Immature natural killer cell (primary cell): Measurements from ENCODE around the gene APMAP. TPM values are rescaled to one million over a fixed set of nuclear protein-coding genes. Genes with fewer than 3 reads are reported as not detected.
"Not testable (repeated sequence)": the region's sequence is repeated elsewhere in the genome, so short reads cannot be mapped to it uniquely, and the experiment has no call there.

ENCODE experiments used
- DNase-seq, 3 donors: peaks; one replicate each; pipeline ENCODE4 v3.0.0; 2022; ENCODE audit warnings: mixed read lengths in 1 of 3
- H3K27ac Mint-ChIP-seq, 6 donors: one replicate each; pipeline ENCODE4 v1.8.0; 2020; ENCODE audit warnings: mixed read lengths in 6 of 6, mild to moderate bottlenecking in 5 of 6, inconsistent platforms in 4 of 6, moderate library complexity in 3 of 6
- H3K27me3 Mint-ChIP-seq, 3 donors: one replicate each; pipeline ENCODE4 v1.8.0; 2020 to 2021; ENCODE audit warnings: low read depth in 3 of 3, mild to moderate bottlenecking in 3 of 3, mixed read lengths in 3 of 3, moderate library complexity in 3 of 3, inconsistent platforms in 1 of 3
- H3K36me3 Mint-ChIP-seq, 3 donors: one replicate each; pipeline ENCODE4 v1.8.0; 2020; ENCODE audit warnings: mixed read lengths in 3 of 3, inconsistent platforms in 2 of 3, mild to moderate bottlenecking in 2 of 3
- H3K4me1 Mint-ChIP-seq, 2 donors: one replicate each; pipeline ENCODE4 v1.8.0; 2020; ENCODE audit warnings: inconsistent platforms in 2 of 2, mild to moderate bottlenecking in 2 of 2, mixed read lengths in 2 of 2, moderate library complexity in 1 of 2
- H3K4me3 Mint-ChIP-seq, 5 donors: one replicate each; pipeline ENCODE4 v1.8.0; 2020; ENCODE audit warnings: mild to moderate bottlenecking in 5 of 5, mixed read lengths in 5 of 5, inconsistent platforms in 3 of 5, moderate library complexity in 3 of 5
- H3K9me3 Mint-ChIP-seq, 6 donors: one replicate each; pipeline ENCODE4 v1.8.0; 2020; ENCODE audit warnings: mild to moderate bottlenecking in 6 of 6, mixed read lengths in 6 of 6, inconsistent platforms in 4 of 6, moderate library complexity in 3 of 6
- polyA plus RNA-seq, 3 donors: library from polyadenylated mRNA; unstranded; fragments of 300-500 nt; fragmentation: Illumina TruSeq; gene quantifications; one replicate each; pipeline ENCODE4 v1.2.3, GENCODE V29; 2021

Gene APMAP
- polyA plus RNA-seq, 3 donors from 2014 or later = 649 to 1,111 (median 667) TPM

DNA sequence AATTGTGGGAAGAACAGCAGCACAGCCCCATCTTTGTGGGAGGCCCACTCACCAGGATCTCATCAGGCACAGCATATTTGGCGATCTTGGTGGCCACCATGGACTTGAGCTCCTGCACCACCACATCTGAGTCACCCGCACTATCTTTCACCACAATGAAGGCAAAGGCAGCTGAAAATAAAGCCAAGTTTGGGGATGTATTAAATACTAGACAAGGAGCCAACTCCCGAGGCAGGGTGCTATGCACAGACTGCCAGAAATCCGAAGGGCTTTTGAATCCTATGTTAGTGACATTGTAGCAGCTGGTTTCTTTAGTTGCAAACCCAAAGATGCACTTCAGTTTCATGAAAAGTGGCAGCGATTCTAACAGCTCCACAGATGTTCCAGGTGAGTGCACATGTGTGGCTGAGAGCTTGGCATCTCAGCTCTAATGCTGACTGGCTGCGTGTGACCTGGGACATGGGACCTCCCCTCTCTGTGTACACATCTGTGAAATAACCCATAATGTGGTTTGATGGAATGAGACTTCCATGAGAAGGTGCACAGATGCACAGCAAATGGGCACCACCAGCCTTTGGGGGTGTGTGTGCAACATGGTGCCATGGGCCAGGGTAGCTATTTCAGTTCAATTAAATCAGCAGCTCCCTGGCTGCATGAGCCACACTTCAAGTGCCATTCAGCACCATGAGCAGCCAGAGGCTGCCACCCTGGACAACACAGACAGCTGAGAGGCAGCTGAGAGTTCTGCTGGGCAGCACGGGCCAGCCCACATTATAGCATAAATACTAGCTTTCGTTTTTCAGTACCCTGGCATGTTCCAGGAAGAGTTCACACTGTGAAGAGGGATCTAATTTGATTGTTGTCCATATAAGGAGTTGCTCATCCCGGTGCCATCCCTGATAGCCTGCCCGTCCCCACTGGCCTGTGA is 16.9 kb upstream of the APMAP start:
- H3K9me3 Mint-ChIP-seq = no peaks in the 10 kb centered on the region
- no peak for DNase-seq
- H3K36me3 Mint-ChIP-seq = peaks cover 20 to 71% (median 36%) of the 10 kb centered on the region in 3 donors
- peaks cover 2 to 7% of the 10 kb centered on the region in 2 donors for H3K4me1 Mint-ChIP-seq
- no peak overlapping the region for H3K4me3 Mint-ChIP-seq
- H3K27me3 Mint-ChIP-seq = no peaks in the 10 kb centered on the region
- H3K27ac Mint-ChIP-seq = peak overlapping the region in 4 of 6 donors; percentile 4 to 47 (median 18)

DNA sequence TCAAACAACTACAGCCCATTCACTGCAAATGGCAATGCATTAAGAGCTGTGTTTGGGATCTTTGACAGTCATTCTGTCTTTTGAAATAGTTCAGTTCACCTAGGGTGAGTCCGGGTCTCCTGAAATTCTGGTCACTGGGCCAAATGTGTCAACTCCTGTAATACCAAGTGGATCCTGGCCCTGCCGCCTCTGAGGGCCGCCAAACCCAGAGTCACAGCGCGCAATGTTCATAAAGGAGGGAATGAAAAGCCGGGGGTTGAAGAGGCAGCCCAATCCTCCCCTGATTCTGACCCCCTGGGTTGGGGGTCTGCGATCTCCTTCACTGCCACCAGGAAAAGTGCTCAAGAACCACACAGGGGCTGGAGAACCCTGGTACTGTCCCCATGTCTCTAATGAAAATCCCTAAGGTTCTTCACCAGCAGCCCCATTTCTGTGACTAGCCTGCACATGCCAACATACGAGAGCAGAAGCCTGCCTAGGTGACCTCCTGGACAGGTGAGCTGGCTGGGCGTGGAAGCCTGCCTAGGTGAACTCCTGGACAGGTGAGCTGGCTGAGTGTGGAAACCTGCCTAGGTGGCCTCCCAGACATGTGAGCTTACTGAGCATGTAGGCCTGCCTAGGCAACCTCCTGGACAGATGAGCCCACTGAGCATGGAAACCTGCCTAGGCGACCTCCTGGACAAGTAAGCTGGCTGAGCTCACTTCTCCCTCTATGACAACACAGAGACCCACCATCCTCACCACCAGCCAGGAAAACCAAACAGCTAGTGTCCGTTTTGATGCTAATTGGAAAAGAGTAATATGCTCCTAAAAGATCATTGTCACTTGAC is 16.1 kb upstream of the APMAP start:
- peaks cover 0 to under 1% (median 0%) of the 10 kb centered on the region in 3 donors for H3K27me3 Mint-ChIP-seq
- H3K36me3 Mint-ChIP-seq = peaks cover 17 to 76% (median 33%) of the 10 kb centered on the region in 3 donors
- peak overlapping the region in 1 of 6 donors; percentile 29 for H3K27ac Mint-ChIP-seq
- no peak overlapping the region for H3K4me3 Mint-ChIP-seq
- no peaks in the 10 kb centered on the region for H3K4me1 Mint-ChIP-seq
- no peaks in the 10 kb centered on the region for H3K9me3 Mint-ChIP-seq
- no peak for DNase-seq

DNA sequence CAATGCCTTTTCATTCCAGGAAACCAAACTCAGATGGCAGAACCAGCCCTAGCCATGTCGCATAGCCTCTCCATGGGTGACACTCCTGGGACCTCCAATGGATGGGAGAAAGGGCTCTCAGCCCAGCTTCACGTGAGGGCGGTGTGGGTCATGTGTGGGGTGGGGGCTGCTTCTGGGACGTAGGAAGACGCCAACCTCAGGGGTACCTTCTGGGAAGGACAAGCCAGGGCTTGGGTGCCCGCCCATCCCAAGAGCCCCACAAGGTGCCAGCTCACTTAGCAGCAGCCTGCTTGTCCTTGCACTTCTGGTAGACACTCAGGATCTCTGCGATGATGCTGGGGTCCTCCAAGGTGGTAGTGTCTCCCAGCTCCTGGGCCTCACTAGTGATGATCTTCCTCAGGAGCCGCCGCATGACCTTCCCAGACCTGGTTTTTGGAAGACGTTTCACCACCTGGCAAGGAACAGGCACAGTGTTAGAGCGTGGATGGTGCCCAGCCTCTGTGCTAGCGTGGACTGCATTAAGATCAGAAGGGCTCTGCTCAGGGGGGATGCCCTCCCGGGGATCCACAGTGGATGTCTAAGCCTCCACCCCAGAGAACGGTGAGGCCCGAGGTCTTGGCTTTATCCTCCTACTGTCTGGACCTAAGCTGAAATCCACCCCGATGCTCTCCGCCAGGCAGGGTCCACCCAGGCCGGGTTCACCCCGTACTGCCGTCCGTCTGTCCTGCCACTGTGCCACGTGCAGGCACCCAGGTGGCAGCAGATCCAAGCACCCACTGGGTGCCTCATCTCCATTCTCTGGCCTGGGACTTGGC is 15.1 kb upstream of the APMAP start:
- H3K27me3 Mint-ChIP-seq = peaks cover 0 to 2% (median 0%) of the 10 kb centered on the region in 3 donors
- DNase-seq = no peak
- no peak overlapping the region for H3K27ac Mint-ChIP-seq
- H3K4me1 Mint-ChIP-seq = no peaks in the 10 kb centered on the region
- H3K9me3 Mint-ChIP-seq = no peaks in the 10 kb centered on the region
- no peak overlapping the region for H3K4me3 Mint-ChIP-seq
- H3K36me3 Mint-ChIP-seq = peaks cover 22 to 76% (median 32%) of the 10 kb centered on the region in 3 donors

DNA sequence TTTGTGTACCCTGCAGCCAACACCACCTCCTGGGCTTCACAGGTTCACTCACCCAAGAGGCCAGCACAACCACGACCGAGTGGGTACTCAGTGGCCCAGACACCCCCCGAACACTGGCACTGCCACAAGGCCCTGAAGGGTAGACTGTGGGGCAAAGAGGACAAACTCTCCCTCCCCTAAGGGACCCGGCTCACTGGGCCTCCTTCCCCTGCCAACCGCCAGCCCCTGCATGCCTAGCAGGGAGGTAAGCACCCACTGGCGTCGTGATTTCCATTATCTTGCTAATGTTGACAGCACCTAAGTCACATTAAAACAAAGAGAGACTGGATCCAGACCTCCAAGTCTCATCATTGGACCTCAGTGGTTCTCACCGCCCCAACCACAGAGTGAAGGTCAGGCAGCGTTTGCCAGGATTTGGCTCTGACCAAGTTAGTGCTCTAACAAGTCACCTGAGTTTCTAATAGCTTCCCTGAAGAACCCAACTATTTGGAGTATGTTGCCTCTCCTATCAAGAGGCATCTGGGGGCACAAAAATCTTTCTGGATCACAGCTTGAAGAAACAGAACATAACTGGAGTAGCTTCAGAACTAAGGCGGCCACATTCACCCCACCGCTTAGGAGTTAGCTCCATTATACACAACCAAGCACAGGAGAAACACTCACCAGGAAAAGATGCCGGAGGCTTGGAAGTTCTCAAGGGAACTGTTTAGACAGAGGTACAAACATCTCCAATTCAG is 14.0 kb upstream of the APMAP start:
- no peak for DNase-seq
- peaks cover 0 to 2% (median 0%) of the 10 kb centered on the region in 3 donors for H3K27me3 Mint-ChIP-seq
- H3K4me3 Mint-ChIP-seq = no peak overlapping the region
- H3K27ac Mint-ChIP-seq = peak overlapping the region in 3 of 6 donors; percentile 3 to 64 (median 37)
- no peaks in the 10 kb centered on the region for H3K4me1 Mint-ChIP-seq
- H3K9me3 Mint-ChIP-seq = no peaks in the 10 kb centered on the region
- peaks cover 17 to 80% (median 33%) of the 10 kb centered on the region in 3 donors for H3K36me3 Mint-ChIP-seq

DNA sequence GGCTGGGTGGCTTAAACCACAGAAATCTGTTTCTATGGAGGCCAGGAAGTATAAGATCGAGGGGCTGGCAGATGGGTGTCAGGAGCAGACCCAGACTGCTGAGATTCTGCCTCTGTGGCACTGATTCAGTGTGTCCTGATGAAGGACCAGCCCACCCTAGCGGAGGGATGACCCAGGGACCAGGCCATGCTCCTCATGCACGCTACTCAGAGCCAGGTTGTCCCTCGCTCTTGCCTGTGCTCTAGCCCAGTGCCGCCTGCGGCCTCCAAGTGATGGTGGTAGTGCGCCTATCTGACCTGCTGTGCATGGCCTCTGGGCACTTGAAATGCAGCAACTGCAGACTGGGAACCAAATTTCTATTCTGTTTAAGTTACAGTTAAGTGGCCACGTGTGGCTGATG is 13.1 kb upstream of the APMAP start:
- H3K27me3 Mint-ChIP-seq = peaks cover 0 to 2% (median 0%) of the 10 kb centered on the region in 3 donors
- H3K9me3 Mint-ChIP-seq = no peaks in the 10 kb centered on the region
- H3K4me1 Mint-ChIP-seq = no peaks in the 10 kb centered on the region
- no peak overlapping the region for H3K4me3 Mint-ChIP-seq
- H3K27ac Mint-ChIP-seq = peak overlapping the region in 5 of 6 donors; percentile 24 to 62 (median 35)
- no peak for DNase-seq
- peaks cover 18 to 71% (median 30%) of the 10 kb centered on the region in 3 donors for H3K36me3 Mint-ChIP-seq

DNA sequence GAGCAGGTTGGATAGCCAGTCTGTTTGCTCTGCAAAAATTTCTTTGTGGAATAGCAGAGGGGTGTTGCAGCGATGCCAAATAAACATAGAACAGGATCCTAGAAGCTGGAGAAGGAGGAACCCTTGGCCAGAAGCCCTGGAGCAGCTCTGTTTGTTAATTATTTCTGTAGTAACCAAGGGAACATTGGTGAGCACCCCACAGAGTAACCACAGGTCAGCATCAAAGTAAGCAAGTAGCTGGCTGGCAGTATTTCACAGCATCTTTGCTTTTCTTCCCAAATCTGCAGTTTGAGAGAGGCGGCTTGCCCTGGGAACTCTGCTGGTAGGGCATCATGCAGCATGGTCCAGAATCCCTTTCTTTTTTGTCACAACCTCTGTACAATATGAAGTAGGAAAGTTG is 12.7 kb upstream of the APMAP start:
- Mint-ChIP-seq H3K9me3 (no peaks in the 10 kb centered on the region), H3K4me3 (no peak overlapping the region), H3K4me1 (peaks cover 0 to 4% of the 10 kb centered on the region in 2 donors), H3K27ac (peak overlapping the region in 5 of 6 donors; percentile 34 to 62 (median 36)), H3K36me3 (peaks cover 22 to 72% (median 31%) of the 10 kb centered on the region in 3 donors), H3K27me3 (peaks cover 0 to 2% (median 0%) of the 10 kb centered on the region in 3 donors)
- DNase-seq = no peak

DNA sequence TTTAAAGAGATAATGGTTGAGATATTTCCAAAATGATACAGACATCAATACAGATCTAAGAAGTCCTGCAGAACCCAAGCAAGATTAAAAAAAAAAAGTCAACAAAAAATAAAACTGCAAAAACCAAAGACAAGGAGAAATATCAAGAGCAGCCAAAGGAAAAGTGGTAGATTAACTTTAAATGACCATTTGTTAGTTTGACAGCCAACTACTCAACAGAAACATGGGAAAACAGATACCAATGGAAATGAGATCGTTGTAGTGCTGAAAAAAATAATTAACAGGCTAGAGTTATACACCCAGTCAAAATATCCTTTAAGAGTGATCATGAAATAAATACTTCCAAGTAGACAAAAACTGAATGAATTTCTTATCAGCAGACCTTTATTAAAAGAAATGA is 10.5 kb upstream of the APMAP start:
- Mint-ChIP-seq H3K27ac (peak overlapping the region in 1 of 6 donors; percentile 16), H3K4me1 (peaks cover 0 to 6% of the 10 kb centered on the region in 2 donors), H3K4me3 (no peak overlapping the region), H3K36me3 (peaks cover 14 to 55% (median 22%) of the 10 kb centered on the region in 3 donors), H3K9me3 (no peaks in the 10 kb centered on the region), H3K27me3 (peaks cover 0 to 2% (median 0%) of the 10 kb centered on the region in 3 donors)
- DNase-seq = no peak

DNA sequence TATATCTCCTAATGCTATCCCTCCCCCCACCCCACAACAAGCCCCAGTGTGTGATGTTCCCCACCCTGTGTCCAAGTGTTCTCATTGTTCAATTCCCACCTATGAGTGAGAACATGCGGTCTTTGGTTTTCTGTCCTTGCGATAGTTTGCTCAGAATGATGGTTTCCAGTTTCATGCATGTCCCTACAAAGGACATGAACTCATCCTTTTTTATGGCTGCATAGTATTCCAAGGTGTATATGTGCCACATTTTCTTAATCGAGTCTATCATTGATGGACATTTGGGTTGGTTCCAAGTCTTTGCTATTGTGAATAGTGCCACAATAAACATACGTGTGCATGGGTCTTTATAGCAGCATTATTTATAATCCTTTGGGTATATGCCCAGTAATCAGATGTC is 8.8 kb upstream of the APMAP start:
- H3K4me3 Mint-ChIP-seq, H3K27ac Mint-ChIP-seq, DNase-seq, H3K4me1 Mint-ChIP-seq, H3K9me3 Mint-ChIP-seq, H3K27me3 Mint-ChIP-seq: not testable (repeated sequence)
- peaks cover 14 to 40% (median 15%) of the 10 kb centered on the region in 3 donors for H3K36me3 Mint-ChIP-seq

DNA sequence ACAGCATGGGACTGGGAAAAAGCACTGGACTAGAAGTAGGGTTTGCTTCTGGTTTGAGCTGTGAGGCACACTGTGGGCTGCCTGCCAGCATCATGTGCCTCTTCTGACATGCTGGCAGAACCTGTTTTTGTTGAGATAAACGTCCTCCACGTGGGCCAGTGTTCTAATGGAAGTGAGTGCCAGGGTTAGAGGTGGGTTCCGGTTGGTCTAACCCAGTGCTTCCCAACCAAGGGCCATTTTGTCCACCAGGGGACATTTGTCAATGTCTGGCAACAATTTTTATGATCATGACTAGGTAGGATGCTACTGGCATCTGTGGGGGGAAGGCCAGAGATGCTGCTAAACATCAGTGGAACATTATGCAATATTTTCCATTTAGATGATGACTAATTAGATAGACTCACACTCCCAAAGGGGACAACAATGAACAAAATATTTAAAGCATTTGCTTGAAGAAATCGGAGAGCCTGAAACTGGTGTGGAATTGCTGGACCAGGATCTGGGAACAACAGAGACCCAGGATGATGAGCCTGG is 7.8 kb upstream of the APMAP start:
- H3K4me1 Mint-ChIP-seq = peaks cover 0 to 7% of the 10 kb centered on the region in 2 donors
- DNase-seq = no peak
- H3K36me3 Mint-ChIP-seq = peaks cover 14 to 31% (median 14%) of the 10 kb centered on the region in 3 donors
- no peak overlapping the region for H3K27ac Mint-ChIP-seq
- no peak overlapping the region for H3K4me3 Mint-ChIP-seq
- H3K9me3 Mint-ChIP-seq = no peaks in the 10 kb centered on the region
- peaks cover 0 to 2% (median 2%) of the 10 kb centered on the region in 3 donors for H3K27me3 Mint-ChIP-seq

DNA sequence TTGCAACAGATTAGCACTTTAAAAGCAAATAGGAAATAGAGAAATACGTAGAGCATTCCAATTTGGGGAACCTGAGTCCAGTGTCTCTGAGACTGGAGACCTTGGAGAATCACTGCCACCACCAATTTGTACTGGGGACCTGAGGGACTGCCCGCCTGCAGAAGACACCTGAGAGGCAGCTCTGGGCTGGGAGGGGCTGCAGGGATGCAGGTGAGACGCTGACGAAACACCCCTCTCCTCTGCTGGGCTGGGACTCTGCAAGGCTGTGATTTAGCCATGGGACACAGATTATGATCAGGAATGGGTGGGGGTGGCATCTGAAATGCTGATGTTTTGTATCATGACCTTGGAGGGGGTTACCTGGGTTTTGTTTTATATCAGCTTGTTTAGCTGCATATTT is 7.0 kb upstream of the APMAP start:
- Mint-ChIP-seq H3K4me3 (no peak overlapping the region), H3K36me3 (peaks cover 11 to 30% (median 14%) of the 10 kb centered on the region in 3 donors), H3K4me1 (peaks cover 7 to 15% of the 10 kb centered on the region in 2 donors), H3K9me3 (no peaks in the 10 kb centered on the region), H3K27ac (no peak overlapping the region), H3K27me3 (peaks cover 2 to 4% (median 2%) of the 10 kb centered on the region in 3 donors)
- DNase-seq = no peak

DNA sequence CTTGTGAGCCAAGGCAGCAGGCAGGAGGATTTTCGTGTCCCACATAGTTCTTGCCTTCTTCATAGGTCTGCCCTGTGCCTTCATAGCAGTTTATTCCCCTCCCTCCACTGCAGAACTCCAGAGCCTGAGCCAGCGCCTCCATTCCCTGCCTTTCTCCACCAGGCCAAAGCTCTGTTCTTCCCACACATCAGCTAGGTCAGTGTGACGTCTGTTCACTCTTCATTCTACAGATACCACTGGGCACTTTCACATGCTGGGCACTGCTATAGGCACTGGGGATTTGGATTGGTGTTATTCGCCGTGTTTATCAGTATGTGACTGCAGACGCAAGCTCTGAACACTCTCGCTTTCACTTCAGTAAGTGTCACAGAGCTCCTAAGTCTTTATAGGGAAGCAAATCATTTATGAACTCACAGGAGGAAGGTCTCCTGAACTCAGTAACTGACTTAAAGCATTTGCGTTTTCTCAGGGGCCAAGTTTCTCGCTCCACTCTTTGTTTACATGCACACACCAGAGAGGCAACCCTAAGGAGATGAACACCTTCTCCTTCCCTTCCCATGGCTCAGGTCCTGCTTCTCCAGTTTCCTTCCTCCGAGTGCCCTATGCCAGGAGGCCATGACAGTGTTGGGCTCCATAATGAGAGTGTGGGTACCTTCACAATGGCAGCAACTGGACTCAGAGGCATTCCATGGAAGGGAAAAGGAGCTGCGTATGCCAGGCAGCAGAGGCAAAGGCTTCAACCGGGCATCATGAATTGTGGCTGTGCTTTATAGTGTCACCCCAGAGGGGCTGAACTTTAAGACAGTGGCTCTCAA is 6.3 kb upstream of the APMAP start:
- Mint-ChIP-seq H3K9me3 (no peaks in the 10 kb centered on the region), H3K27ac (peak overlapping the region in 1 of 6 donors; percentile 22), H3K4me3 (no peak overlapping the region), H3K4me1 (peaks cover 13 to 22% of the 10 kb centered on the region in 2 donors), H3K27me3 (peaks cover 2 to 4% (median 2%) of the 10 kb centered on the region in 3 donors), H3K36me3 (peaks cover 11 to 24% (median 14%) of the 10 kb centered on the region in 3 donors)
- DNase-seq = no peak

DNA sequence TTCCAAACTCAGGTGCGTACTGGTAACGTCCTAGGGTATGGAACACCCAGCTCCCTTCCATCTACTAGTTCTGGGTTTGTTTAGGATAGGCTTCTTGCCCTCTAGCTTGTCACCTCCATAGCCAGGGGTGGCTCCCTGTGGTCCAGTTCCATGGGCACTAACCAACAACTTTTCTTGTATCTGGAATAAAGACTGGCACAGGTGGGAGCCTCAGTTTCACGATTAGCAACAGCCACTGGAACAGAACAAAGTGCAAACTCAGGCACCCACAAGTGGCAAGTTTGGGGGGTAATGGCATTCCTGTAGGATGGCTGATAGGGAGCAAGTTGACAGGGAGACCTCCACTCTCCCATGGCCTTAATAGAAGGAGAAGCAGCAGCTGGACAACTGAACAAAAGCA is 5.6 kb upstream of the APMAP start:
- peaks cover 19 to 29% of the 10 kb centered on the region in 2 donors for H3K4me1 Mint-ChIP-seq
- no peak overlapping the region for H3K27ac Mint-ChIP-seq
- no peaks in the 10 kb centered on the region for H3K9me3 Mint-ChIP-seq
- DNase-seq = no peak
- peaks cover 10 to 19% (median 11%) of the 10 kb centered on the region in 3 donors for H3K36me3 Mint-ChIP-seq
- H3K4me3 Mint-ChIP-seq = no peak overlapping the region
- H3K27me3 Mint-ChIP-seq = peaks cover under 1 to 6% (median 2%) of the 10 kb centered on the region in 3 donors
